ENCODE results near the gene PRCD.
"Not testable (repeated sequence)": the region's sequence is repeated elsewhere in the genome, so short reads cannot be mapped to it uniquely, and the experiment has no call there.

The PRCD gene

DNA sequence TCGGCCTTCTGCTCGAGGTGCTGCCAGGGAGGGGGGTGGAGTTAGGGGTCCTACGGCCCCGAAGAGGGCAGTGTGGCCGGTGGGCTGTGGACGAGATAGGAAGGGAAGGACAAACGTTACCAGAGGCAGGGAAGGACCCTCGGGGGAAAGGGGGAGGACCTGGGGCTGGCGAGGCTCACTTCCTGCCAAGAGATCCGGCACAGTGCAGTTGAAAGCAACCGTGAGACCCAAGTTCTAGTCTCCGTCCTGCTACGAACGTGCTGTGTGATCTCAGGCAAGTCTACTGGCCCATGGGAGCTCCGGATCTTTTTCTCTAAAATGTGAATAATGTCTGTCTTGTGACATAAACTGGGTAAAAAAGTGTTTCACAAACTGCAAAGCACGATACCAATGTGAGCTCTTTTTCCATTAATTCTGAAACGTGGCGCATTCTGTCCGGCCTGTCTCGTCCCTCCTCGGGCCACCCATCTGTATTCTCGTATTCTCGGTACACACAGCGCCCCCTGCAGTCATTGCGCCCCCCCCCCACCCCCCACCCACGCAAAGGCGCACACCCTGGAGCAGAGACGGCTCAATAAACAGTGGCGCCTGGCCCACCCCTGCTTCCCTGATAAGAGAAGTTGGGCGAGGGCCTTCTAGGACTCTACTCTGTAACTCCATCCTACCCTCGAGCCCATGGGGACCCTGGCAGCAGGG, 11.2 kb upstream of the PRCD start:
- no peaks in the 10 kb centered on the region for H3K9me3 ChIP-seq (ENCODE audit: control insufficient read depth in 1 of 2, low read length in 2 of 2)
- H3K4me1 ChIP-seq (ENCODE audit: control insufficient read depth in 1 of 2, insufficient read depth in 2 of 2, low read length in 2 of 2): peaks cover 29 to 44% of the 10 kb centered on the region in 2 donors
- H3K27ac ChIP-seq (ENCODE audit: low read depth, low read length): peak overlapping the region; percentile 75
- H3K4me3 ChIP-seq (ENCODE audit: low read depth in 1 of 2, low read length in 2 of 2): peak overlapping the region in 1 of 2 donors; percentile 28
- no peaks in the 10 kb centered on the region for H3K36me3 ChIP-seq (ENCODE audit: control insufficient read depth in 1 of 2, insufficient read depth in 2 of 2, low read length in 2 of 2)
- no peaks in the 10 kb centered on the region for H3K27me3 ChIP-seq (ENCODE audit: control insufficient read depth in 1 of 2, insufficient read depth in 2 of 2, low read length in 2 of 2)
- peak overlapping the region; percentile 38 to 41 for H3K9ac ChIP-seq (ENCODE audit: low read depth in 1 of 2, low read length in 2 of 2)

DNA sequence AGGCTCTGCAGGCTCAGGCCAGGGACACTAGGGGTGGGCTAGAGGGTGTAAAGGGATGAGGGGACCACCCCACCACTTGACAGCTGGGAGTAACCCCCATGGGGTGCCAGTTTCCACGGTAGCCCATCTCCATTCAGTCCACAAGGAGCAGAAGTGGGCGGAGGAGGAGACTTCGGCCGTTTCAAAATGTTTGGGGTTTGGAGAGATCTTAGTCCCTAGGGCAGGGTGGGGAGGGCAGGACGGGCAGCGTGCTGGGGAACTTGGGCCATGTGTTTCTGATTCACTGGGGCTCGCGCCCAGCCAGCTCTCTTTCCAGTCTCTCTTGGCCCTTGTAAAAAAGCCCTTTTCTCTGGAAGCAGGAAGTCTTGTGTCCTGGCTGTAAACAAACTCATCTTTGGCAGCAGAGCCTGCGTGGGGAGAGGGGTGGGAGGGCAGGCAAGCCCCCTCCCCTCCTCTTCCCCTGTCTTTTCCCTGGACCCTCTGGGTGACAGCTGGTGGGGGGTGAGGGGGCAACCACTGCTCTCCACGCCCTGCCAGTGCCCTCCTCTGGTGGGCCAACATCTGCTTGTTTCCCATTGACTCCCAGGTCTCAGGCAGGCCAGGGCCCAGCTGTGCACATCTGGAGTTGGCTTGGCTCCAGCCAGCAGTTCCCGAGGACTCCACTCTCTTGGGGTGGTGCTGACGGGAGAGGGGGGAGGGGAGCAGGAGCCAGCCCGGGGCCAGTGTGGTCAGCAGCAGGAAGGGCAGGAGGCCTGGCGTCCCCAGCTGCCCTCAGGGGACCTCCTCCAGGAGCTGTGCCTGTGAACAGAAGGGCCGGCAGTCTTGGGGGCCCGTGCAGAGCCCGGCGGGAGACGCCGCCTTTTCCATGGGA, 10.4 kb upstream of the PRCD start:
- Histone ChIP-seq H3K4me3 (ENCODE audit: low read depth in 1 of 2, low read length in 2 of 2) (no peak overlapping the region), H3K9ac (ENCODE audit: low read depth in 1 of 2, low read length in 2 of 2) (peak overlapping the region in 1 of 2 donors; percentile 41), H3K4me1 (ENCODE audit: control insufficient read depth in 1 of 2, insufficient read depth in 2 of 2, low read length in 2 of 2) (peaks cover 28 to 43% of the 10 kb centered on the region in 2 donors)

DNA sequence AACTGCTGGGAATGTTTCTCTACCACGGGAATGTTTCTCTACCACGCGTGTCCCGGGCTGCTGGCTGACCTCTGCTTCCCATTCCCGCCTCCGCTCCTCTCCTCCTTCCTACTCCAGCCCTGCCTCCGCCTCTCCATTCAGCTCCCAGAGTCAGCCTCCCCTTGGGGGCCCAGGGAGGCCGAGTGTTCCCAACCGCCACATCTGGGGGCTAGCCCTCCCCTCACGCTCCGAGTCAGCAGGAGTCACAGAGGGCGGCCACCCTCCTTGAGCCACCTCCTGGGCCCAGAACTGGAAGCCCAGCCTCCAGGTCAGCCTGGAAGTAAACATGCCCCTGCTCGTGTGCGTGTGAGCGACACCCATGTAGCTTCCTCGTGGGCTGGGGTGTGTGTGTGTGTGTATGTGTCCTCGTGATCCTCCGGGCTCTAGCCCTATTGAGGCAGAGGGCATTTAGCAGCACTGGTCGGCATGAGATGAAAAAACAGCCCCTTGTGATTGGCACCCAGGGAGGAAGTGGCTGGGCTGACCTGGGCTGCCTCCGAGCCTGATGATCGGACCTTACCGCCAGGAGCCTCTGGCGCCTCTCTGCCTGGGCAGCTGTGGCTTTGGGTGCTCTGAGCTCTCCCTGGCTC, 9.6 kb upstream of the PRCD start:
- peak overlapping the region; percentile 1 to 4 for H3K9ac ChIP-seq (ENCODE audit: low read depth in 1 of 2, low read length in 2 of 2)
- H3K27ac ChIP-seq (ENCODE audit: low read depth, low read length): peak overlapping the region; percentile 84
- H3K4me1 ChIP-seq (ENCODE audit: control insufficient read depth in 1 of 2, insufficient read depth in 2 of 2, low read length in 2 of 2): peaks cover 20 to 35% of the 10 kb centered on the region in 2 donors
- H3K9me3 ChIP-seq (ENCODE audit: control insufficient read depth in 1 of 2, low read length in 2 of 2): no peaks in the 10 kb centered on the region
- no peaks in the 10 kb centered on the region for H3K36me3 ChIP-seq (ENCODE audit: control insufficient read depth in 1 of 2, insufficient read depth in 2 of 2, low read length in 2 of 2)
- no peak overlapping the region for H3K4me3 ChIP-seq (ENCODE audit: low read depth in 1 of 2, low read length in 2 of 2)
- H3K27me3 ChIP-seq (ENCODE audit: control insufficient read depth in 1 of 2, insufficient read depth in 2 of 2, low read length in 2 of 2): no peaks in the 10 kb centered on the region

More for the DNA sequence above, 10.4 kb upstream of the PRCD start:
- Histone ChIP-seq H3K36me3 (ENCODE audit: control insufficient read depth in 1 of 2, insufficient read depth in 2 of 2, low read length in 2 of 2) (no peaks in the 10 kb centered on the region), H3K27ac (ENCODE audit: low read depth, low read length) (peak overlapping the region; percentile 84), H3K27me3 (ENCODE audit: control insufficient read depth in 1 of 2, insufficient read depth in 2 of 2, low read length in 2 of 2) (no peaks in the 10 kb centered on the region), H3K9me3 (ENCODE audit: control insufficient read depth in 1 of 2, low read length in 2 of 2) (no peaks in the 10 kb centered on the region)

DNA sequence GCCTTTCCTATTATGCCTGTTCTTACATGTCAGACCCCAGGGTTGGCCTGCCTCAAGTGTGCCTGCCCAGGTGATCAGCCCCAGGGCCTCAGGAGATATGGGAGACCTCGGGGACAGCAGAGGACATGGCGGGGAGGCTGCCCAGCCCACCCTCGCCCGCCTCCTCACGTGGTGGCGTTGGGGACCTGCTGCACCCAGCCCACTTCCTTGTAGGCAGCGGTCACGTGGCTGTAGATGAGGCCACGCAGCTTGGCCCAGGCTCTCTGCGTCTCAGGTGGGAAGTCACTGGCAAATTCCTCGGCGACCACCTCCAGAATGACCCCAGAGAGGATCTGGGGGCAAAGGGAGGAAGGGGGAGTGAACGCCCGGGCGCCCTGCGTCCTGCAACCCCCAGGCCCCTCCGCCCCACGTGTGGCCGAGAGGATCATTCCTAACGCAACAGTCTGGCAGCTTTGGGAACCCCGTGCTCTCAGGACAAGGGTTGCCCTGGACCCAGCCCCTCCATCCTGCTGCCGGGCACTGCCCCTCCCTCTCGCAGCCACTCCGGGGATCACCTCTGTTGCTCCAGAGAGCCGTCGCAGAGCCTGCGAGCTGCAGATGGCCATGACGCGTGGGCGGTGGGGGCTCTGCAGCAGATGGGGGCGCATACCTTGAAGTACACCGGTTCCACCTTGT, 8.9 kb upstream of the PRCD start:
- Histone ChIP-seq H3K27ac (ENCODE audit: low read depth, low read length) (peak overlapping the region; percentile 84), H3K9me3 (ENCODE audit: control insufficient read depth in 1 of 2, low read length in 2 of 2) (no peaks in the 10 kb centered on the region), H3K27me3 (ENCODE audit: control insufficient read depth in 1 of 2, insufficient read depth in 2 of 2, low read length in 2 of 2) (peaks cover 0 to under 1% of the 10 kb centered on the region in 2 donors), H3K9ac (ENCODE audit: low read depth in 1 of 2, low read length in 2 of 2) (peak overlapping the region in 1 of 2 donors; percentile 1), H3K4me3 (ENCODE audit: low read depth in 1 of 2, low read length in 2 of 2) (no peak overlapping the region), H3K36me3 (ENCODE audit: control insufficient read depth in 1 of 2, insufficient read depth in 2 of 2, low read length in 2 of 2) (no peaks in the 10 kb centered on the region), H3K4me1 (ENCODE audit: control insufficient read depth in 1 of 2, insufficient read depth in 2 of 2, low read length in 2 of 2) (peaks cover 20 to 34% of the 10 kb centered on the region in 2 donors)

DNA sequence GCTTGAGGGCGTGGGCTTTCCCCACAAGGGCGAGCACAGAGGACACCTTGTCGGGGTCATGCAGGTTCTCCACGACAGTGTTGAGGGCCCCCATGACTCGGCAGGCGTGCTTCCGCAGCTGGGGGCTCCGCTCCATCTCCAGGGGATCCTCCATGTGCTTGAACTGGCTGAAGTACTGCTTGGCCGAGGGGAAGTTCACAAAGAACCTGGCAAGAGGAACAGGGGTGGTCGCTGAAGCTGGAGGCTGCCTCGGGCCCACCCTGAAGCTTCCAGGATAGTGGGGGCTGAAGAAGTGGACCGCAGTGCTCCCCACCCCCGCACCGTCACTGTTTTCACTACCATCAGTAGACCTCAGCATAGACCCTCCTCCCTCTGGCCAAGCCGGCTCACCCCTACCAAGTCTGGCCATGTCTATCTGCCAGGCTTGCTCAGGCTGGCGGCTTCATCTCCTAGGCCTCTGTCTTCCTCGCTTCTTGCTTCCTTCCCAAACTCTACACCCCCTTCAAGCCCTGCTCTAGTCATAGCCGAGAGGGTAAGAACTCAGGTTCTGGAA, 8.3 kb upstream of the PRCD start:
- Histone ChIP-seq H3K9me3 (ENCODE audit: control insufficient read depth in 1 of 2, low read length in 2 of 2) (no peaks in the 10 kb centered on the region), H3K4me1 (ENCODE audit: control insufficient read depth in 1 of 2, insufficient read depth in 2 of 2, low read length in 2 of 2) (peaks cover 20 to 34% of the 10 kb centered on the region in 2 donors), H3K36me3 (ENCODE audit: control insufficient read depth in 1 of 2, insufficient read depth in 2 of 2, low read length in 2 of 2) (no peaks in the 10 kb centered on the region), H3K4me3 (ENCODE audit: low read depth in 1 of 2, low read length in 2 of 2) (no peak overlapping the region), H3K27me3 (ENCODE audit: control insufficient read depth in 1 of 2, insufficient read depth in 2 of 2, low read length in 2 of 2) (peaks cover 4 to 6% of the 10 kb centered on the region in 2 donors), H3K9ac (ENCODE audit: low read depth in 1 of 2, low read length in 2 of 2) (no peak overlapping the region), H3K27ac (ENCODE audit: low read depth, low read length) (peak overlapping the region; percentile 41)

DNA sequence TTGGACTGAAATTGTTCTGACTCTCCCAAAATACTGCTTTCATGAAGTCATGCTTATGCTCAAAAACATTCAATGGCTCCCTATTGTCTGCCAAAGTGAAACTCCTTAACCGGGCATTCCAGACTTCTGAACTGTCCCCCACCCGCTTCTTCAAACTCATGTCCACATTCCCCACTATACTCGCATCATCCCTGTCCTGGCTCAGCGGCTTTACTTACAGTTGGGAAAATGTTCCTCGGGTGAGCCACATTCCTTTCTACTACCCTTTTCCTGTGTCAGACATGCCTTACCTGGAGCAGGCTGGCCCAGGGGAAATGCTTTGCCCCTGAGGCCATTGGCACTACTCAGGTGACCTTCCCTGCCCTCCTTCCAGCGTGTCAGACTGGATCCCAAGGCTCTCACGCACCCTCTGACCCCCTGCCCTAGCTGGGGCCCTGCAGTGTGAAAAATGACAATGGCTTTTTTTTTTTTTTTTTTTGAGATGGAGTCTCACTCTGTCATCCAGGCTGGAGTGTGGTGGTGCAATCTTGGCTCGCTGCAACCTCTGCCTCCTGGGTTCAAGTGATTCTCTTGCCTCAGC, 7.7 kb upstream of the PRCD start:
- Histone ChIP-seq H3K4me3 (ENCODE audit: low read depth in 1 of 2, low read length in 2 of 2) (no peak overlapping the region), H3K9ac (ENCODE audit: low read depth in 1 of 2, low read length in 2 of 2) (no peak overlapping the region), H3K27ac (ENCODE audit: low read depth, low read length) (no peak overlapping the region), H3K4me1 (ENCODE audit: control insufficient read depth in 1 of 2, insufficient read depth in 2 of 2, low read length in 2 of 2) (peaks cover 20 to 33% of the 10 kb centered on the region in 2 donors), H3K36me3 (ENCODE audit: control insufficient read depth in 1 of 2, insufficient read depth in 2 of 2, low read length in 2 of 2) (no peaks in the 10 kb centered on the region), H3K9me3 (ENCODE audit: control insufficient read depth in 1 of 2, low read length in 2 of 2) (no peaks in the 10 kb centered on the region), H3K27me3 (ENCODE audit: control insufficient read depth in 1 of 2, insufficient read depth in 2 of 2, low read length in 2 of 2) (peaks cover 10 to 12% of the 10 kb centered on the region in 2 donors)

DNA sequence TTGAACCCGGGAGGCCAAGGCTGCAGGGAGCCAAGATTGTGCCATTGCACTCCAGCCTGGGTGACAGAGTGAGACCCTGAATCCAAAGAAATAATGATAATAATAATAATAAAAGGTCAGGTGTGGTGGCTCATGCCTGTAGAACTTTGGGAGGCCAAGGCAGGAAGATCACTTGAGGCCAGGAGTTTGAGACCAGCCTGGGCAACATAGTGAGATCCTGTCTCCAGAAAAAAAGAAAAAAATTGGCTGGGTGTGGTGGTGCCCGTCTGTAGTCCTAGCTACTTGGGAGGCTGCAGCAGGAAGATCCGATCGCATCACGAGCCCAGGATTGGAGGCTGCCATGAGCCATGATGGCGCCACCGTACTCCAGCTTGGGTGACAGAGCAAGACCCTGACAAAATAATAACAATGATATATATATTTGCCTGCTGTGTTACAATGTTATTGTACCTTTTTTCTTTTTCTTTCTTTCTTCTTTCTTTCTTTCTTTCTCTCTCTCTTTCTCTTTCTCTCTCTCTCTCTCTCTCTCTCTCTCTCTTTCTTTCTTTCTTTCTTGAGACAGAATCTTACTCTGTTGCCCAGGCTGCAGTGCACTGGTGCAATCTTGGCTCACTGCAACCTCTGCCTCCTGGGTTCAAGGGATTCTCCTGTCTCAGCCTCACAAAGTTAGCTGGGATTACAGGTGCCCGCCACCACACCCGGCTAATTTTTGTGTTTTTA, 6.0 kb upstream of the PRCD start:
- Histone ChIP-seq H3K4me1 (ENCODE audit: control insufficient read depth in 1 of 2, insufficient read depth in 2 of 2, low read length in 2 of 2) (peaks cover 16 to 23% of the 10 kb centered on the region in 2 donors), H3K27me3 (ENCODE audit: control insufficient read depth in 1 of 2, insufficient read depth in 2 of 2, low read length in 2 of 2) (peaks cover 17 to 25% of the 10 kb centered on the region in 2 donors)
- H3K4me3 ChIP-seq (ENCODE audit: low read depth in 1 of 2, low read length in 2 of 2); H3K36me3 ChIP-seq (ENCODE audit: control insufficient read depth in 1 of 2, insufficient read depth in 2 of 2, low read length in 2 of 2); H3K27ac ChIP-seq (ENCODE audit: low read depth, low read length); H3K9me3 ChIP-seq (ENCODE audit: control insufficient read depth in 1 of 2, low read length in 2 of 2); H3K9ac ChIP-seq (ENCODE audit: low read depth in 1 of 2, low read length in 2 of 2): not testable (repeated sequence)

DNA sequence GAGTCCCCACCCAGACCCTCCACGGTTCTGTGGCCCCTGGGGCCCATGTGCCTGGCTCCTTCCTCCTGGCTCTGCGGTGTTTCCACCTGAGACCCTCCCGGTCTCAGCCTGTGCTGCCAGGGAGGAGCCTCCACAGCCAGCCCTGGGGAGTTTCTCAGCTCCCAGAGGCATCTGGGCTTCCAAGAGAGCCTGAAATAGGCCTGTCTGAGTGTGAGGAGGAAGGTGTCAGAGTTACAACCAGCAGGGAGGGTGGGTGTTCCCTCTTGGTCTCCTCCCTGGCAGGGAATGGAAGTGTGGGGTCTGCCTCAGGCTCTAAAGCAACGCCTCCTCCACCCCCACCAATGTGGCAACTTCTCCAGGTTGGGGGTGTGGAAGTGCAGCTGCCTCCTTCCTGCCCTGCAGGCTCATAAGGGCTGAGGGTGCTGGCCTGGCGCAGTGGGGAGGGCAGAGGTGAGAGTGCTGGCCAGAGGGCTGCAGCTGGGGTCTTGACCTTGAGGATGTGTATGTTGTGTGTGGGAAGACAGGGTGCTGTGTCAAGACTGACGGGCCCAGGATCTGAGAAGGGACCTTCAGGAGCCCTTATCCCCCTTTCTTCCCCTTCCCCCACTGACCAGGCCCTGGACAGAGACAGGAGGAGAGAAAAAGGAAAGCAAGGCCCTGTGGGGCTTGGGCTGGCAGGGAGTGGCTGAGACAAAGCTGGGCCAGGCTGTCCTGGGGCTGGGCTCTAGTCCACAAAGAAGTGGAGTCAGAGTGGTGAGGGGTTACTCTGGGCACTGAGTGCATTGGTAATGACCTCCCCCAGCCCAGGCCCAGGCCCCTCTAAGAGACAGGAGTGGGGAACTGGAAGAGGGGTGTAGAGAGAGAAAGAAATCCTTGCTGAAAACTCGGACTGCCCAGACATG, 4.8 kb upstream of the PRCD start:
- H3K36me3 ChIP-seq (ENCODE audit: control insufficient read depth in 1 of 2, insufficient read depth in 2 of 2, low read length in 2 of 2): no peaks in the 10 kb centered on the region
- peak overlapping the region; percentile 23 for H3K27ac ChIP-seq (ENCODE audit: low read depth, low read length)
- H3K27me3 ChIP-seq (ENCODE audit: control insufficient read depth in 1 of 2, insufficient read depth in 2 of 2, low read length in 2 of 2): peaks cover 24 to 31% of the 10 kb centered on the region in 2 donors
- H3K4me3 ChIP-seq (ENCODE audit: low read depth in 1 of 2, low read length in 2 of 2): no peak overlapping the region
- peaks cover 6 to 12% of the 10 kb centered on the region in 2 donors for H3K4me1 ChIP-seq (ENCODE audit: control insufficient read depth in 1 of 2, insufficient read depth in 2 of 2, low read length in 2 of 2)
- H3K9ac ChIP-seq (ENCODE audit: low read depth in 1 of 2, low read length in 2 of 2): no peak overlapping the region
- no peaks in the 10 kb centered on the region for H3K9me3 ChIP-seq (ENCODE audit: control insufficient read depth in 1 of 2, low read length in 2 of 2)

All from duodenal mucosa (tissue), 2 donors.